HG03378 (cell line): ENCODE results near the gene MGST3.
A peak's percentile ranks its signal among the peaks of the same experiment; 100 is the strongest.
"Not testable (repeated sequence)": the region's sequence is repeated elsewhere in the genome, so short reads cannot be mapped to it uniquely, and the experiment has no call there.

Experiments used
- ATAC-seq: cut with Tn5 transposase; IDR thresholded peaks from one replicate; pipeline ENCODE4 v1.9.1; 2021; ENCODE audit warnings: mild to moderate bottlenecking, moderate library complexity; ENCODE audit not compliant: unreplicated experiment

The MGST3 gene

GRCh38 chr1:165628147-165628822 lies 2.7 kb upstream of the MGST3 start:
- ATAC-seq: no peak

GRCh38 chr1:165629151-165629550 lies 1.9 kb upstream of the MGST3 start:
- no peak for ATAC-seq

- ATAC-seq: peak; percentile 3
These were observed 996 bp upstream of the MGST3 start for GRCh38 chr1:165629848-165630628.

GRCh38 chr1:165631342-165632151 lies 513 bp downstream of the MGST3 start:
- peak; percentile 40 for ATAC-seq

GRCh38 chr1:165632152-165632469 lies 1.1 kb downstream of the MGST3 start:
- no peak for ATAC-seq

- ATAC-seq: no peak
These were observed 1.5 kb downstream of the MGST3 start for GRCh38 chr1:165632491-165632890.

GRCh38 chr1:165633614-165634013 lies 2.6 kb downstream of the MGST3 start:
- ATAC-seq: peak; percentile 27

GRCh38 chr1:165634154-165634921 lies 3.3 kb downstream of the MGST3 start:
- ATAC-seq: no peak

- no peak for ATAC-seq
These were observed 4.3 kb downstream of the MGST3 start for GRCh38 chr1:165635329-165635728.

- no peak for ATAC-seq
These were observed 4.8 kb downstream of the MGST3 start for GRCh38 chr1:165635823-165636222.

- no peak for ATAC-seq
These were observed 6.4 kb downstream of the MGST3 start for GRCh38 chr1:165637427-165637826.

GRCh38 chr1:165638211-165638610 lies 7.2 kb downstream of the MGST3 start:
- not testable (repeated sequence) for ATAC-seq

- no peak for ATAC-seq
These were observed 9.0 kb downstream of the MGST3 start for GRCh38 chr1:165639821-165640623.

- no peak for ATAC-seq
These were observed 10.4 kb downstream of the MGST3 start for GRCh38 chr1:165641231-165641987.

- ATAC-seq: no peak
These were observed 13.2 kb downstream of the MGST3 start for GRCh38 chr1:165644064-165644735.

- peak; percentile 65 for ATAC-seq
These were observed 14.8 kb downstream of the MGST3 start for GRCh38 chr1:165645654-165646366.

- no peak for ATAC-seq
These were observed 16.5 kb downstream of the MGST3 start for GRCh38 chr1:165647517-165647916.

GRCh38 chr1:165647970-165648369 lies 16.9 kb downstream of the MGST3 start:
- ATAC-seq: no peak
